Suppressor macrophage treated with lipopolysaccharide for 4 hours (primary cell): Measurements from ENCODE around the gene SVIP.

Experiments
- DNase-seq: peaks from one replicate; pipeline ENCODE4 v3.0.0-alpha.2; 2020

SVIP gene, protein sequence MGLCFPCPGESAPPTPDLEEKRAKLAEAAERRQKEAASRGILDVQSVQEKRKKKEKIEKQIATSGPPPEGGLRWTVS

DNA sequence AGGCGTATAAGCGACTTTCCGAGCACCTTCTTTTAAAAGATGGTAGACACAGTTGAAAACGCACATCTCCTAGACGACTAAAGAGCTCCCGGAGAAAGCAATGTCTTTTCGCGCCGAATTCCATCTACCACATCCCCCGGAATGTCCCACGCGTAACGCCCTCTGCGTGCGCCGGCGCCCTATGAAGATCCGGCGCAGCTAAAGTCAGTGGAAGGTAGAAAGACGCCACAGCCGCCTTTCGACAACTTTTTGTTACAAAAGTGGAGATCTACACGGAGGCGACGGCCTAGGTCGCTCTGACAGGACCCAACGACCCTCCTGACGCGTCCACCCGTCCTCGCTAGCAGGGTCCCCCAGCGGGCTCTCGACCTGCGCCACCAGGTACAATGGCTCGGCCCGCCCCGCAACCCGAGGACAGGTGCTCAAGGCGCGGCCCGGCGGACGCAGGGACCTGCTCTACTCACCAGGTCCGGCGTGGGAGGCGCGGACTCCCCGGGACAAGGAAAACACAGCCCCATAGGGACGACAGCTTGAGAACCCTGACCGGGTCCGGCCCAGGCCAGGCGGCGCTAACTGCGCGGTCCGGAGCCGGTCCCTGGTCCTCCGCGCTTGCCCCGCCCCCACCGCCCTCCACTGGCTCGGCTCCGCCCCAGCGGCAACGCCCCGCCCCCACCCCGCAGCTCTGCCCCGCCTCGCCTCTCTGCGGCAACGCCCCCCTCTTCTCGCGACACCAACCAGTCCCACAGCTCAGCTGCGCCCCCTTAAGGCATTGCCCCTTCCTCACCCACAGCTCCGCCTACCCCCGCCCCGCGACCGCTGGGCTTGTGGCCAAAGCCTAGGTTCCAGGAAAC, at the start of gene SVIP:
Gene SVIP, minus strand, starts transcription at position 571 of the 851 bp plus-strand sequence. Its CDS starts 53 bp downstream, at position 518.
- DNase-seq = peak; percentile 92

DNA sequence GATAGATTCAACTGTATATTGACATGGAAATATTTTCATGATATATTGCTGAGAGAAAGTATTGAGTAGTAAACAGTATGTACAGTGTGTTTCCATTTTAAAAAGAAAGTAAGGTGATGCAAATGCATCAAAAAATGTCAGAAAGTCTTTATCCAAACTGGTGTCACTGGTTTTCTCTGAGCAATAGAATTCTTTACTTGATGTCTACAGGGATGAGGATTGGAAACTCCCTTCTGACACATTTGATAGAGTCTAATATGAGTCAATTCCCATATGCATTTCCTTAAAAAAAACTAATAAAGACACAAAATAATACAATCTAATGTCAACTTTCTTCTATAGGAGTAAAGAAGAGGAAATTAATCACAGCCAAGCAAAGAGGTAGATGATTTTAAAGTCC, 49.0 kb upstream of the SVIP start:
- DNase-seq = no peak

- no peak for DNase-seq
Measured at GRCh38 chr11:22878039-22878438, 48.4 kb upstream of the SVIP start.

GRCh38 chr11:22875869-22876473, 46.4 kb upstream of the SVIP start:
- DNase-seq = peak; percentile 88

DNA sequence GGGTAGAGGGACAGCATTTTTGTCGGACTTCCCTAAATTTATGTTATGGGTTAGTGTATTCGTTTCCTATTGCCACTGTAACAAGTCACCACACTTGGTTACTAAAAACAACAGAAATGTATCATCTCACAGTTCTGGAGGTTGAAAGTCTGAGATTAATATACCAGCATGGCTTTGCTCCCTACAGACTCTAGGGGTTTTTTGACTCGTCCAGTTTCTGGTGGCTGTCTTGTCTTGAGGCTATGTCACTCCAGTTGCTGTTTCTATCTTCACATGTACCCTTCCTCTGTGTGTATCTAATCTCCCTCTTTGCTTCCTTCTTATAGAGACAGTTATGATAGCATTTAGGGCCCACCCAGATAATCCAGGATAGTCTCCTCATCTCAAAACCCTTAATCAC, 39.7 kb upstream of the SVIP start:
- DNase-seq = no peak

GRCh38 chr11:22860241-22860640, 30.6 kb upstream of the SVIP start, which contains the start of gene CCDC179:
Gene CCDC179, minus strand, starts transcription at chr11:22860474. Its CDS starts 53 bp downstream, at chr11:22860421.
- no peak for DNase-seq

DNA sequence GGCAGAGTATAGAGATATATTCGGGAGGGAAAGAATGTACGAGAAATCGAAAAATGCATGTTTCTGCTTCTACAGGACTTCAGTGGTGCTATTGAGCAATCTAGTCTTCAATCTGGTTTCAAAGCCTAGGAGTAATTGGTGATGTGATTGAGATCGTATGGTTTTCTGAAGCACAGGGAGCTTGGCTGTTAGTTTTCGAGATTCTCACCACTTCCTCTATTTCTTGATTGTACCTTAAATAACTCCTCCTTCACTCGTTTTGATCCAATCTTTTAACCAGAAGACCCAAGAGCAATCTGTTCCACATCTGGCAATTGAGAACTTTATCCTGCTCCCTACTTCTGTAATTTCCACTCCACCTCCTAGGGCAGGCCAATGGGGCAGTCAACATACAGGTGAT, 30.2 kb upstream of the SVIP start:
- DNase-seq = no peak

GRCh38 chr11:22851477-22851876, 21.9 kb upstream of the SVIP start:
- no peak for DNase-seq

- no peak for DNase-seq
Measured at GRCh38 chr11:22846726-22847125, 17.1 kb upstream of the SVIP start.

GRCh38 chr11:22832315-22833015, 2.9 kb upstream of the SVIP start:
- DNase-seq = no peak

- DNase-seq = no peak
Measured at GRCh38 chr11:22830082-22830414, 447 bp upstream of the SVIP start.

DNA sequence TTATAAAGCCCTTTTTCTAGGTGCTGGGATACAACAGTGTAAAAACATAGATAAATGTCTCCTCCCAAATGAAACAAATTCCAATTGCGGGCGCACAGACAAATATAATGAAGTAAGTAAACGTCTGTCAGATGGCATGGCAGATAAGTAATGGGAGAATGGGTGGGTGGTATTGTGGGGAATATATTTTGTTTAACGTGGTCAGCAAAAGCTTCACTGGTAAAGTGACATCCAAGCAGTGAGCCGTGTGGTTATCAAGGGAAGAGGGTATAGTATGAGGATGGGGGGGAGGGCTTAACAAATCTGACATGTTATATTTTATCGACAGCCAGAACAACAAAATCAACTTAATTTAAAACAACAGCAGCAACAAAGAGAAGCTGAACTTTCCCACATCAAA, 1.2 kb downstream of the SVIP start:
- DNase-seq = no peak

DNA sequence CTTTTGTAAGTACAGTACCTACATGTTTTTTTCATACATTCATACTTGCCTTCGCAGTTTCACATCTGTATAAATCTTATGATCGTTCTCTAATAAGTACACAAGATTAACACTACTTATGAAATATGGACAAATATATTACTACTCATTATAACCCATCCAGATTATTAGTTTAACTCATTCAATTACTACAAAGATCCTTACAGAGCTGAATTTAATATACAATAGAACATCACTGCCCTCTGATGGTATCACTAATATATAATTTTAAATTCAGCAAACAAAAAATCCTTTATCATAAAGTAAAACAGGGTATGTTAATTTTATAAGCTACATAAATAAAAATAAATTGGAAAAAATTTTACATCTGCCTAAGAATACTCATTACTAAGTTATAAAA, 7.4 kb downstream of the SVIP start:
- no peak for DNase-seq

- DNase-seq = no peak
Measured at GRCh38 chr11:22809893-22810292, 19.7 kb downstream of the SVIP start.

DNA sequence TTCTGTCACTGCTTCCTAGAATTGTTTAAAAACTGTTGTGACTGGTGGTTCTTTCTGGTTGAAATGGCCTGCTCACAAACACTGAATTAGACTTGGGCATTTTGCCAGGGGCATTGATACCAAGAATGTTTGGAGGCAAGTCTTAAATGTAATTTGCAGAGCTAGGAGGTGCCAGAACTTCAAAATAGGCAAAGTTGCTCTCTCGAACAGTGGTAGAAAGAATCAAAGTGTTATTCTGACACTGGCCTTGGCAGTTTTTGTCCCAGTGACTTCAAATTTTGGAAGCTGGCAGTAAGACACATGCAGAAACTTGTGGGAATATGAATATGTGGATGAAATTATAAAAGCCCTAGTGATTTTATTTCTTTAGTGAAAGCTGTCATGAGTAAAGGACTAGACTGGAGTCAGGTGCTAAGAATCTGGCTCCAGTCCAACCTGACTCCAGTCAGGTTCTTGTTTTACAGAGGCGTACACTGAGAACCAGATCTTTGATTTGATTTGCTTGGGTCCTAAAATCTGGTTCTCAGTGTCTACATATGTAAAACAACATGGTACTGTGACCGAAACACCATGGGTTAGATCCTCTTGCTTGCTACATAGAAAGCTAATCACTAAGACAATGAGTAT, 20.9 kb downstream of the SVIP start:
- no peak for DNase-seq

- DNase-seq = peak; percentile 6
Measured at GRCh38 chr11:22807855-22808570, 21.6 kb downstream of the SVIP start.

GRCh38 chr11:22807391-22807790, 22.2 kb downstream of the SVIP start:
- DNase-seq = no peak

GRCh38 chr11:22802861-22803260, 26.7 kb downstream of the SVIP start:
- no peak for DNase-seq

- DNase-seq = no peak
Measured at GRCh38 chr11:22800482-22800881, 29.1 kb downstream of the SVIP start.

GRCh38 chr11:22798901-22799300, 30.7 kb downstream of the SVIP start:
- no peak for DNase-seq

- DNase-seq = no peak
Measured at GRCh38 chr11:22797047-22797446, 32.6 kb downstream of the SVIP start.

- no peak for DNase-seq
Measured at GRCh38 chr11:22795914-22796313, 33.7 kb downstream of the SVIP start.

GRCh38 chr11:22792497-22792896, 37.1 kb downstream of the SVIP start:
- no peak for DNase-seq
